RWPE2 (cell line): ENCODE data around the gene KIF25.

Source experiments
- ATAC-seq: fragments of 200-7000 bp; cut with Tn5 transposase; 3 replicates; pipeline ENCODE4 v1.9.1; 2021; ENCODE audit warnings: low read depth
- DNase-seq: peaks from one replicate; pipeline ENCODE4 v3.0.0-alpha.2; 2020; ENCODE audit warnings: low spot score
- H3K27ac ChIP-seq: fragments of 450-650 bp; 2 replicates; pipeline ENCODE4 v1.5.1; 2017; ENCODE audit warnings: mild to moderate bottlenecking; ENCODE audit not compliant: poor library complexity, severe bottlenecking
- H3K27me3 ChIP-seq: fragments of 250-450 bp; sonication (Bioruptor Pico); 2 replicates; pipeline ENCODE4 v1.5.1; 2021; ENCODE audit warnings: mild to moderate bottlenecking, moderate library complexity; ENCODE audit not compliant: insufficient read depth, poor library complexity, severe bottlenecking
- H3K36me3 ChIP-seq: fragments of 250-450 bp; sonication (Bioruptor Pico); 2 replicates; pipeline ENCODE4 v1.5.1; 2020; ENCODE audit warnings: low read depth, mild to moderate bottlenecking, moderate library complexity
- H3K4me1 ChIP-seq: fragments of 250-450 bp; sonication (Bioruptor Pico); 2 replicates; pipeline ENCODE4 v1.5.1; 2021; ENCODE audit warnings: mild to moderate bottlenecking, moderate library complexity; ENCODE audit not compliant: insufficient read depth, poor library complexity, severe bottlenecking
- H3K4me3 ChIP-seq: fragments of 250-450 bp; sonication (Bioruptor Pico); 2 replicates; pipeline ENCODE4 v1.5.1; 2021; ENCODE audit warnings: mild to moderate bottlenecking, moderate library complexity; ENCODE audit not compliant: severe bottlenecking
- H3K9me3 ChIP-seq: fragments of 250-450 bp; sonication (Bioruptor Pico); 2 replicates; pipeline ENCODE4 v1.5.1; 2021; ENCODE audit warnings: mild to moderate bottlenecking, moderate library complexity; ENCODE audit not compliant: severe bottlenecking
- TF ChIP-seq, protein P1 (sequence below): fragments of 450-650 bp; IDR thresholded peaks from one replicate; pipeline ENCODE4 v1.5.1; 2017; ENCODE audit warnings: mild to moderate bottlenecking, moderate library complexity; ENCODE audit not compliant: poor library complexity, severe bottlenecking

Gene KIF25, protein sequence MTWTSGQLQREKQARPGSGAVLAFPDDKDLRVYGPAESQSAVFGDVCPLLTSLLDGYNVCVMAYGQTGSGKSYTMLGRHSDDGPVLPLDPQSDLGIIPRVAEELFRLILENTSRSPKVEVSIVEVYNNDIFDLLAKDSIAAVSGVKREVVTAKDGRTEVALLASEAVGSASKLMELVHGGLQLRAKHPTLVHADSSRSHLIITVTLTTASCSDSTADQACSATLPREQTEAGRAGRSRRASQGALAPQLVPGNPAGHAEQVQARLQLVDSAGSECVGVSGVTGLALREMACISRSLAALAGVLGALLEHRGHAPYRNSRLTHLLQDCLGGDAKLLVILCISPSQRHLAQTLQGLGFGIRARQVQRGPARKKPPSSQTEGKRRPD

DNA sequence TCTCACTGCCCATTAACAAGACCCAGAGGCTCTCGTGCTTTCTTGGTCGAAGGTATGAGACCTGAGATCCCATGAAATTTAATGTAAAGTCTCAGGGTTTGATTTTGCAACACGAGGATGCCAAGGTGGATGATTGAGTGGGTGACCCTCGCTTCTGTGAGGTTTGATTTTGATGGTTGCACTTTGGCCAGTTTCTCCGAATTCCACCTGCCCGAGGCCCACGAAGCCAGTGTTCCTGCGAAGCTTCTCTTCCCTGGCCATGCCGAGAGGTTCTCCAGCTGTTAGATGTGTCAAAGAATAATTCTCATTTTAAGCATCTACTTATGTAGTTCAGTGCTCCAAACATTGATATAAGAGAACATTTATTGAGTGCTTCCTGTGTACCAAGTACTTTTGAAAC is at the start of gene KIF25:
Gene KIF25, plus strand, starts transcription at position 30 of the 400 bp plus-strand sequence. CDS start 31,915 bp downstream, outside the sequence.
- no peak within 1 kb of the TSS for H3K4me3 ChIP-seq
- H3K4me1 ChIP-seq: no peaks in the 10 kb centered on the region
- ATAC-seq (no peak), DNase-seq (no peak)
- no peaks in the 10 kb centered on the region for H3K9me3 ChIP-seq
- no peaks in the 10 kb centered on the region for H3K27me3 ChIP-seq
- no peaks in the 10 kb centered on the region for H3K36me3 ChIP-seq
- TF ChIP-seq, protein P1, sequence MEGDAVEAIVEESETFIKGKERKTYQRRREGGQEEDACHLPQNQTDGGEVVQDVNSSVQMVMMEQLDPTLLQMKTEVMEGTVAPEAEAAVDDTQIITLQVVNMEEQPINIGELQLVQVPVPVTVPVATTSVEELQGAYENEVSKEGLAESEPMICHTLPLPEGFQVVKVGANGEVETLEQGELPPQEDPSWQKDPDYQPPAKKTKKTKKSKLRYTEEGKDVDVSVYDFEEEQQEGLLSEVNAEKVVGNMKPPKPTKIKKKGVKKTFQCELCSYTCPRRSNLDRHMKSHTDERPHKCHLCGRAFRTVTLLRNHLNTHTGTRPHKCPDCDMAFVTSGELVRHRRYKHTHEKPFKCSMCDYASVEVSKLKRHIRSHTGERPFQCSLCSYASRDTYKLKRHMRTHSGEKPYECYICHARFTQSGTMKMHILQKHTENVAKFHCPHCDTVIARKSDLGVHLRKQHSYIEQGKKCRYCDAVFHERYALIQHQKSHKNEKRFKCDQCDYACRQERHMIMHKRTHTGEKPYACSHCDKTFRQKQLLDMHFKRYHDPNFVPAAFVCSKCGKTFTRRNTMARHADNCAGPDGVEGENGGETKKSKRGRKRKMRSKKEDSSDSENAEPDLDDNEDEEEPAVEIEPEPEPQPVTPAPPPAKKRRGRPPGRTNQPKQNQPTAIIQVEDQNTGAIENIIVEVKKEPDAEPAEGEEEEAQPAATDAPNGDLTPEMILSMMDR: no peak
- H3K27ac ChIP-seq: no peak within 1 kb of the TSS

DNA sequence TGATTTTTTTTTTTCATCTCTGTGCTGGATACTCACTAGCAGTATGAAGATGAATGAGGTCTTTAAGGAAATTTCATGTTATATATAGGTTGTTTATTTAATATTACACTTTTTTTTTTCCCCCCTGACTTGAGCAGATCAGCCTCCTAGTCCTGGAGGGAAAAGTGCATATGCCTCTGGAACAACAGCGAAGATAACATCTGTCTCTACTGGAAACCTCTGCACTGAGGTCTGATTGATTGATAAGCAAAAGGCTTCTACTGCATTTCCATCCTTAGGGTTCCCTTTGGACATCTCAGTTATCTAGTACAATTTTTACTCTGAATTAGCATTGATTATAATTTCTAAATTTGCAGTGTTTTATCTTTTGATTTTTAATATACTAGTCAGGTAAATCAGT is 49.8 kb upstream of the KIF25 start:
- peaks cover 81% of the 10 kb centered on the region for H3K36me3 ChIP-seq
- H3K4me3 ChIP-seq: no peak overlapping the region
- peaks cover 7% of the 10 kb centered on the region for H3K4me1 ChIP-seq
- DNase-seq (no peak), ATAC-seq (no peak)
- TF ChIP-seq, protein P1: no peak
- H3K27ac ChIP-seq: no peak overlapping the region
- no peaks in the 10 kb centered on the region for H3K9me3 ChIP-seq
- H3K27me3 ChIP-seq: no peaks in the 10 kb centered on the region

DNA sequence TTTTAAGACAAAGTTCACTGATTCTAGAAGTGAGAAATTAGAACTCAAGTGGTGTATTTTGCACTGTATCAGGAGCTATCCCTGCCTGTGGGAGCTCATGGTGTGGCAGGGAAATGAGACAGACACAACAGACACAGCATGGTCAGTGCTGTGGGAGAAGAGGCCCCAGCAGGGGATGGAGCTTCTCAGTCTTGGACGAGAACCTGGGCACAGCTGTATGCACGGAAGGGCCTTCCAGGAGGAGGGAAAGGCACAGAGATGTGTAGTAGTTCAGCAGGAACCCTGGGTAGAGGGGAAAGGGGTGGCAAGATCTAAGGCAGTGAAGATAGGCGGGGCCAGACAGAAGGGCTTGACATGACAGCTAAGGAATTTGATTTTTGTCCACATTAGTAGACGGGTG is 48.8 kb upstream of the KIF25 start:
- H3K36me3 ChIP-seq: peaks cover 81% of the 10 kb centered on the region
- H3K27me3 ChIP-seq: no peaks in the 10 kb centered on the region
- ATAC-seq: no peak
- no peaks in the 10 kb centered on the region for H3K9me3 ChIP-seq
- TF ChIP-seq, protein P1: no peak
- H3K4me1 ChIP-seq: peaks cover 7% of the 10 kb centered on the region
- no peak overlapping the region for H3K27ac ChIP-seq
- no peak for DNase-seq
- no peak overlapping the region for H3K4me3 ChIP-seq

DNA sequence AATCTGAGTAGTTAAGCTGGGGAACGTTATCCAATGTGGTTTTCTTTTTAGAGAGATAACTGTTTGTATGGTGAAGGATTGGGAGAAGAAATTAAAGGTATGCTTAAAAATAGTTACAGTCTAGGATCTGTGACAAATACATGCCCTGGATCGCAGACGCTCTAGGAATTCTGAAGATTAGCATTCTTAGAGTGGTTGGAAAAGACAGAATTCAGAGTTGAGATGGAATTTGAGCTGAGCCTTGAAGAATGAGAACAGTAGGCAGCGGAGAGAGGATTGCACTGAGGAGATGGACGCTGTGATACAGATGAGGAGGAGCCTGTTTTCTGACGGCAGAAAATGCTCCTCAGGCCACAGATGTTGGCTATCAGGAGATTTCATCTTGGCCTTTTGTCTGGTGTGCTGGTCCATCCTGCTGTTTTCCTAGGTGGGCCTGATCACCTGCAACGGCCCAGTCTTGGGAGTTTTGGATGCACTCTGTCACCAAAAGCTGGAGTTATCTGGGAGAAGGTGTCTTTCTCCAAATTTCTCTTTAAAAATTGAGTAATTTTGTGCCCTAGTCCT is 48.3 kb upstream of the KIF25 start:
- TF ChIP-seq, protein P1: no peak
- DNase-seq (no peak), ATAC-seq (no peak)
- Histone ChIP-seq H3K36me3 (peaks cover 78% of the 10 kb centered on the region), H3K4me1 (peaks cover 7% of the 10 kb centered on the region), H3K4me3 (no peak overlapping the region), H3K27me3 (no peaks in the 10 kb centered on the region), H3K27ac (no peak overlapping the region), H3K9me3 (no peaks in the 10 kb centered on the region)
